Psoas muscle (tissue), 8 donors: ENCODE data around the gene DHX57. TPM values are rescaled to one million over a fixed set of nuclear protein-coding genes. Genes with fewer than 3 reads are reported as not detected.
A peak's percentile ranks its signal among the peaks of the same experiment; 100 is the strongest.
"Not testable (repeated sequence)": the region's sequence is repeated elsewhere in the genome, so short reads cannot be mapped to it uniquely, and the experiment has no call there.

Experiments used
- ATAC-seq, 4 donors: fragments of 200-7000 bp; cut with Tn5 transposase; one replicate each; pipeline ENCODE4 v1.9.1; 2020; ENCODE audit warnings: moderate library complexity in 3 of 4, mild to moderate bottlenecking in 2 of 4
- DNase-seq, 2 donors: peaks; one replicate each; pipeline ENCODE4 v3.0.0-alpha.2; 2020
- H3K27ac ChIP-seq: fragments of 200-600 bp; one replicate; pipeline ENCODE4 v1.8.0; 2022
- H3K27me3 ChIP-seq, 3 donors: fragments of 200-600 bp in 1 of 3; one replicate each; pipeline versions ENCODE4 v1.6.1 to v1.8.0; 2013 to 2022; ENCODE audit warnings: low read length in 2 of 3, mild to moderate bottlenecking in 2 of 3, moderate library complexity in 1 of 3; ENCODE audit not compliant: insufficient read depth in 3 of 3
- H3K36me3 ChIP-seq, 2 donors: fragments of 200-600 bp in 1 of 2; one replicate each; pipeline versions ENCODE4 v1.6.1 to v1.8.0; 2013 to 2022; ENCODE audit warnings: low read depth in 1 of 2, mild to moderate bottlenecking in 1 of 2, moderate library complexity in 1 of 2; ENCODE audit not compliant: insufficient read depth in 1 of 2
- H3K4me1 ChIP-seq: fragments of 200-600 bp; one replicate; pipeline ENCODE4 v1.8.0; 2022
- H3K4me3 ChIP-seq: fragments of 200-600 bp; one replicate; pipeline ENCODE4 v1.8.0; 2022; ENCODE audit warnings: mild to moderate bottlenecking
- H3K9me3 ChIP-seq: fragments of 200-600 bp; one replicate; pipeline ENCODE4 v1.8.0; 2022
- CTCF ChIP-seq: fragments of 200-600 bp; IDR thresholded peaks from one replicate; pipeline ENCODE4 v1.8.0; 2022; ENCODE audit warnings: antibody characterized with exemption
- WGBS, 3 donors: extraction: QIAGEN DNeasy Blood & Tissue Kit; methylation state at CpG; one replicate each; pipeline versions ENCODE4 v1.1.6 to v1.1.7; 2013; 5-methylcytosine and 5-hydroxymethylcytosine counted together
- intact Hi-C, 2 donors: fragments of 100-400 bp; cut with DNase I; formaldehyde crosslinking; loops; one replicate each; pipeline versions ENCODE4 v1.11.0 to v1.14.2; 2022
- polyA plus RNA-seq, 3 donors: library from polyadenylated mRNA; stranded (reverse); fragments of 200-250 nt; gene quantifications; one replicate each; pipeline ENCODE4 v1.2.3, GENCODE V29; 2013
- total RNA-seq, 4 donors: library from RNA; stranded (reverse); fragmentation: NEBNext Ultra II Directional in 2 of 4; extraction: Animal tissue kit (Norgen Biotek cat#: 25700) in 2 of 4; gene quantifications; one replicate each; pipeline versions ENCODE4 v1.2.1 to v1.2.4, GENCODE V29; 2021 to 2023
- donor health status: healthy with polysubstance abuse.
- donor health status: DM: no; HTN: no; CAD: no; lungs with moderate emphysema.
- donor health status: Bipolar disorder and iron deficiency.
- donor health status: healthy.
- donor health status: DM: yes; HTN: yes; CAD: no.
- donor health status: DM: no; HTN: no; CAD: no.
- donor health status: DM: no; HTN: no; CAD: no.
- donor health status: DM: yes; HTN: yes; CAD: no.

The DHX57 gene
- total and polyA plus RNA-seq, 7 donors: 7.7 to 15.3 (median 11.6) TPM

GRCh38 chr2:38828460-38828859, 47.3 kb downstream of the DHX57 start:
- Histone ChIP-seq H3K27me3 (no peaks in the 10 kb centered on the region), H3K27ac (no peak overlapping the region), H3K4me1 (no peaks in the 10 kb centered on the region), H3K9me3 (no peaks in the 10 kb centered on the region), H3K4me3 (no peak overlapping the region), H3K36me3 (peaks cover 0 to 50% of the 10 kb centered on the region in 2 donors)
- no peak for TF ChIP-seq CTCF
- 74 to 89% (median 88%) methylated on average over 4 of the region's 4 CpGs for WGBS, 3 donors
- ATAC-seq: no peak
- intact Hi-C loops: no loop called here
- DNase-seq: no peak

GRCh38 chr2:38827539-38828145, 48.1 kb downstream of the DHX57 start:
- Histone ChIP-seq H3K36me3 (peaks cover 0 to 50% of the 10 kb centered on the region in 2 donors), H3K27ac (peak overlapping the region; percentile 61), H3K4me3 (peak overlapping the region; percentile 41)
- WGBS, 3 donors: 41 to 71% (median 41%) methylated on average over 8 to 10 of the region's 10 CpGs
- H3K4me1 ChIP-seq, H3K27me3 ChIP-seq, intact Hi-C loops, H3K9me3 ChIP-seq, DNase-seq: not testable (repeated sequence)
- ATAC-seq: peak; percentile 46 to 89 (median 67)

GRCh38 chr2:38825956-38826355, 49.8 kb downstream of the DHX57 start:
- H3K9me3 ChIP-seq: no peaks in the 10 kb centered on the region
- ATAC-seq (no peak), DNase-seq (no peak)
- no peaks in the 10 kb centered on the region for H3K4me1 ChIP-seq
- 89 to 96% (median 91%) methylated on average over 2 of the region's 2 CpGs for WGBS, 3 donors
- H3K27ac ChIP-seq: no peak overlapping the region
- no peak for TF ChIP-seq CTCF
- no peaks in the 10 kb centered on the region for H3K27me3 ChIP-seq
- peaks cover 0 to 56% of the 10 kb centered on the region in 2 donors for H3K36me3 ChIP-seq
- intact Hi-C loops: no loop called here
- H3K4me3 ChIP-seq: no peak overlapping the region

GRCh38 chr2:38824906-38825305, 50.8 kb downstream of the DHX57 start:
- ATAC-seq (no peak), DNase-seq (no peak)
- 93 to 98% (median 96%) methylated on average over 2 of the region's 2 CpGs for WGBS, 3 donors
- Histone ChIP-seq H3K27ac (no peak overlapping the region), H3K4me1 (no peaks in the 10 kb centered on the region), H3K4me3 (no peak overlapping the region), H3K36me3 (peaks cover 0 to 56% of the 10 kb centered on the region in 2 donors), H3K9me3 (no peaks in the 10 kb centered on the region), H3K27me3 (no peaks in the 10 kb centered on the region)
- intact Hi-C loops: no loop called here
- no peak for TF ChIP-seq CTCF

- DNase-seq: no peak
- H3K4me1 ChIP-seq: no peaks in the 10 kb centered on the region
- no peak for ATAC-seq
- H3K4me3 ChIP-seq: no peak overlapping the region
- intact Hi-C loops: no loop called here
- H3K27ac ChIP-seq: no peak overlapping the region
- no peak for TF ChIP-seq CTCF
- peaks cover 0 to 69% of the 10 kb centered on the region in 2 donors for H3K36me3 ChIP-seq
- H3K27me3 ChIP-seq: no peaks in the 10 kb centered on the region
- H3K9me3 ChIP-seq: no peaks in the 10 kb centered on the region
- WGBS, 3 donors: 74 to 79% (median 78%) methylated on average over 5 of the region's 5 CpGs
Observed at GRCh38 chr2:38823386-38823785, 52.3 kb downstream of the DHX57 start.
